ENCODE results near the gene MSANTD3. TPM values are rescaled to one million over a fixed set of nuclear protein-coding genes. Genes with fewer than 3 reads are reported as not detected.

MSANTD3 gene
- total RNA-seq, 1 experiment from 2014 or later = 52.9 TPM

GRCh38 chr9:100466171-100466828, 39.4 kb downstream of the MSANTD3 start:
- TF ChIP-seq EZH2 (IDR thresholded peaks at IDR 0.05; ENCODE audit: borderline replicate concordance, low read depth, low read length, poor library complexity, severe bottlenecking) (no peak), CTCF (conservative IDR thresholded peaks at IDR 0.05; ENCODE audit: low read depth, low read length) (no peak)
- POLR2A ChIA-PET (ENCODE audit: low non-redundant PET) = no interaction called here
- CTCF ChIA-PET = no interaction called here
- intact Hi-C loops (cut with micrococcal nuclease; ENCODE audit: unreplicated experiment) = no loop called here
- DNase-seq (ENCODE audit: low spot score) = no peak
- Histone ChIP-seq H3K9me3 (ENCODE audit: low read depth, low read length, poor library complexity, severe bottlenecking) (no peaks in the 10 kb centered on the region), H3K36me3 (ENCODE audit: insufficient read depth, low read length, poor library complexity, severe bottlenecking) (no peaks in the 10 kb centered on the region), H3K4me3 (ENCODE audit: low read depth, low read length, poor library complexity, severe bottlenecking) (no peak overlapping the region), H3K27ac (ENCODE audit: low read depth, low read length, poor library complexity, severe bottlenecking) (no peak overlapping the region), H3K4me1 (ENCODE audit: insufficient read depth, low read length, poor library complexity, severe bottlenecking) (no peaks in the 10 kb centered on the region), H3K27me3 (replicated peaks; ENCODE audit: insufficient read depth, low read depth, low read length, poor library complexity) (no peaks in the 10 kb centered on the region)
- BruUV-seq (replicated peaks) = no TSS peak

- Histone ChIP-seq H3K27ac (ENCODE audit: low read depth, low read length, poor library complexity, severe bottlenecking) (no peak overlapping the region), H3K27me3 (replicated peaks; ENCODE audit: insufficient read depth, low read depth, low read length, poor library complexity) (no peaks in the 10 kb centered on the region), H3K4me1 (ENCODE audit: insufficient read depth, low read length, poor library complexity, severe bottlenecking) (no peaks in the 10 kb centered on the region), H3K4me3 (ENCODE audit: low read depth, low read length, poor library complexity, severe bottlenecking) (no peak overlapping the region), H3K9me3 (ENCODE audit: low read depth, low read length, poor library complexity, severe bottlenecking) (no peaks in the 10 kb centered on the region), H3K36me3 (ENCODE audit: insufficient read depth, low read length, poor library complexity, severe bottlenecking) (no peaks in the 10 kb centered on the region)
- CTCF ChIA-PET = no interaction called here
- POLR2A ChIA-PET (ENCODE audit: low non-redundant PET) = no interaction called here
- DNase-seq (ENCODE audit: low spot score) = no peak
- TF ChIP-seq EZH2 (IDR thresholded peaks at IDR 0.05; ENCODE audit: borderline replicate concordance, low read depth, low read length, poor library complexity, severe bottlenecking) = no peak
- no peak for TF ChIP-seq CTCF (conservative IDR thresholded peaks at IDR 0.05; ENCODE audit: low read depth, low read length)
- intact Hi-C loops (cut with micrococcal nuclease; ENCODE audit: unreplicated experiment) = no loop called here
- BruUV-seq (replicated peaks) = no TSS peak
Observed at GRCh38 chr9:100466829-100467221, 39.9 kb downstream of the MSANTD3 start.

GRCh38 chr9:100468041-100468440, 41.1 kb downstream of the MSANTD3 start:
- POLR2A ChIA-PET (ENCODE audit: low non-redundant PET) = no interaction called here
- no peak overlapping the region for H3K4me3 ChIP-seq (ENCODE audit: low read depth, low read length, poor library complexity, severe bottlenecking)
- TF ChIP-seq EZH2 (IDR thresholded peaks at IDR 0.05; ENCODE audit: borderline replicate concordance, low read depth, low read length, poor library complexity, severe bottlenecking) = no peak
- TF ChIP-seq CTCF (conservative IDR thresholded peaks at IDR 0.05; ENCODE audit: low read depth, low read length) = no peak

More at GRCh38 chr9:100468041-100468440, 41.1 kb downstream of the MSANTD3 start:
- Histone ChIP-seq H3K36me3 (ENCODE audit: insufficient read depth, low read length, poor library complexity, severe bottlenecking) (no peaks in the 10 kb centered on the region), H3K4me1 (ENCODE audit: insufficient read depth, low read length, poor library complexity, severe bottlenecking) (peaks cover 5% of the 10 kb centered on the region), H3K27ac (ENCODE audit: low read depth, low read length, poor library complexity, severe bottlenecking) (no peak overlapping the region), H3K9me3 (ENCODE audit: low read depth, low read length, poor library complexity, severe bottlenecking) (no peaks in the 10 kb centered on the region), H3K27me3 (replicated peaks; ENCODE audit: insufficient read depth, low read depth, low read length, poor library complexity) (no peaks in the 10 kb centered on the region)
- intact Hi-C loops (cut with micrococcal nuclease; ENCODE audit: unreplicated experiment) = no loop called here
- DNase-seq (ENCODE audit: low spot score) = no peak
- no TSS peak for BruUV-seq (replicated peaks)
- CTCF ChIA-PET = no interaction called here

All from A673 (cell line).